GM12801 (cell line): Measurements from ENCODE around the gene NELL1.

Experiments used
- CTCF ChIP-seq: IDR thresholded peaks from one replicate; pipeline ENCODE4 v1.5.1; 2011; ENCODE audit warnings: control low read depth; ENCODE audit not compliant: insufficient read length; ENCODE audit errors: extremely low read depth

The NELL1 gene

GRCh38 chr11:20931029-20931428 lies 261.6 kb downstream of the NELL1 start:
- TF ChIP-seq CTCF, result no peak

- TF ChIP-seq CTCF, result no peak
Observed at GRCh38 chr11:20933086-20933485, 263.7 kb downstream of the NELL1 start.

- TF ChIP-seq CTCF, result no peak
Observed at GRCh38 chr11:20933958-20934357, 264.6 kb downstream of the NELL1 start.

- no peak for TF ChIP-seq CTCF
Observed at GRCh38 chr11:20934516-20934915, 265.1 kb downstream of the NELL1 start.

- TF ChIP-seq CTCF, result no peak
Observed at GRCh38 chr11:20937826-20938225, 268.4 kb downstream of the NELL1 start.

- TF ChIP-seq CTCF, result no peak
Observed at GRCh38 chr11:20949585-20949984, 280.2 kb downstream of the NELL1 start.

- no peak for TF ChIP-seq CTCF
Observed at GRCh38 chr11:20962581-20962980, 293.2 kb downstream of the NELL1 start.

- TF ChIP-seq CTCF, result no peak
Observed at GRCh38 chr11:20963596-20963995, 294.2 kb downstream of the NELL1 start.
